GM12891 (cell line): ENCODE measurements around the gene DST.

Experiments used
- PAX5 ChIP-seq: IDR thresholded peaks from 2 replicates; pipeline ENCODE4 v1.6.1; 2011; ENCODE audit warnings: low read length, moderate library complexity, mild to moderate bottlenecking; ENCODE audit not compliant: insufficient read depth, severe bottlenecking
- POLR2A ChIP-seq: IDR thresholded peaks from 2 replicates; pipeline ENCODE4 v1.6.1; 2011; ENCODE audit warnings: low read depth, low read length, control low read depth
- POLR2AphosphoS5 ChIP-seq: IDR thresholded peaks from 2 replicates; pipeline ENCODE4 v1.6.1; 2011; ENCODE audit warnings: low read depth, low read length, control low read depth
- TAF1 ChIP-seq: IDR thresholded peaks from 2 replicates; pipeline ENCODE4 v1.6.1; 2011; ENCODE audit warnings: low read depth, low read length, control low read depth

- TF ChIP-seq POLR2AphosphoS5 (no peak), POLR2A (no peak), TAF1 (no peak), PAX5 (no peak)
Observed at GRCh38 chr6:56685994-56686393, 43.3 kb upstream of the DST start.
